Measurements from ENCODE around the gene ESRRA. TPM values are rescaled to one million over a fixed set of nuclear protein-coding genes. Genes with fewer than 3 reads are reported as not detected.

ESRRA gene
- total and polyA plus RNA-seq, 9 of the 15 experiments (the other 6 are each of a cell fraction or from before 2014, with no cell fraction given), result 0.27 to 89.7 (median 23.7) TPM

- in situ Hi-C loops (cut with MboI) (no loop called here), intact Hi-C loops (cut with micrococcal nuclease) (no loop called here)
- H4K20me1 ChIP-seq (replicated peaks; ENCODE audit: control insufficient read depth, insufficient read depth, low read length), result no peaks in the 10 kb centered on the region
- H3K9me1 ChIP-seq (ENCODE audit: control insufficient read depth, insufficient read depth, low read length), result no peaks in the 10 kb centered on the region
- H3K79me2 ChIP-seq (ENCODE audit: control insufficient read depth, insufficient read depth, low read length), result peaks cover 17% of the 10 kb centered on the region
- TF ChIP-seq HNRNPL (IDR thresholded peaks at IDR 0.05; ENCODE audit: low read depth, low read length) (no peak), ZKSCAN1 (IDR thresholded peaks at IDR 0.05; ENCODE audit: low read depth, low read length) (peak; percentile 38; the same call in 1 of the 2 replicates)
- 89% methylated on average over 10 of the region's 10 CpGs for WGBS (ENCODE audit: insufficient coverage, low coverage, missing lambda C conversion rate)
- peaks cover 62% of the 10 kb centered on the region; the same call in 2 of the 3 replicates for H3K36me3 ChIP-seq (ENCODE audit: control insufficient read depth, insufficient read depth, low read length)
- no peaks in the 10 kb centered on the region for H3K27me3 ChIP-seq (ENCODE audit: control insufficient read depth in 2 of 2, insufficient read depth in 2 of 2, low read length in 2 of 2)
- no peak for FAIRE-seq
- H2AFZ ChIP-seq (ENCODE audit: low read depth, low read length), result no peak overlapping the region
- H3K4me3 ChIP-seq, result no peak overlapping the region
- BruUV-seq (replicated peaks), result no TSS peak
- no peak for DNase-seq (ENCODE audit: extremely low read depth in 1 of 4, low spot score in 3 of 4)
- ATAC-seq, result no peak
- H3K4me2 ChIP-seq (ENCODE audit: insufficient read depth, low read length), result no peak overlapping the region
- ChIA-PET CTCF (ENCODE audit: low intra/inter-chr PET ratio) (no interaction called here), POLR2A (interaction anchor here (1.2 kb wide), 1 partner anchor 10 kb away, joined by 3 read pairs; no protein-coding TSS in a partner anchor)
- H3K27ac ChIP-seq (ENCODE audit: extremely low read depth, low read depth, low read length), result no peak overlapping the region
- H3K9me3 ChIP-seq (replicated peaks; ENCODE audit: control insufficient read depth, insufficient read depth, low read depth, low read length), result no peaks in the 10 kb centered on the region
- H3K9ac ChIP-seq (ENCODE audit: insufficient read depth in 1 of 2, low read depth in 2 of 2, low read length in 2 of 2), result 0 out of 4 replicates have a peak overlapping the region, but pooled peaks of 1 of the 2 experiments have one; percentile 22
- peaks cover 17 to 33% of the 10 kb centered on the region in 2 experiments for H3K4me1 ChIP-seq (replicated peaks in 1 of 2; ENCODE audit: control insufficient read depth in 2 of 2, insufficient read depth in 2 of 2, low read length in 2 of 2)
Measured at GRCh38 chr11:64362339-64362738, 57.0 kb downstream of the ESRRA start.

DNA sequence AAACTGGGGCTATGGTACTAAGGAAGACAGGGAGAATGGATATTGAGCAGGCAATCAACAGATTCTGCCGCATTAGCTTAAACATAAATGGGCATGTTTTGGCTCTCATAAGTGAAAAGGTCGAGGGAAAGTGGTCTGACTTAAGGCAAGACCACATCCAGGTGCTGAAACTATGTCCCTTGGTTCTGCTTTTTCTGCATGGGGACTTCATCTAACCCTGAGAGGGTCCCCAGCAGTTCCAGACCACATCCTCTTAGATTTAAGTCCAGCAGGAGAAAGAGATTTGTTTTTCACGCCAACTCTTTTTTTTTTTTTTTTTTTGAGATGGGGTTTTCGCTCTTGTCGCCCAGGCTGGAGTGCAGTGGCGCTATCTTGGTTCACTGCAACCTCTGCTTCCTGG, 59.1 kb downstream of the ESRRA start:
- CTCF ChIA-PET (ENCODE audit: low intra/inter-chr PET ratio), result no interaction called here

More for the DNA sequence above, 59.1 kb downstream of the ESRRA start:
- H3K9me1 ChIP-seq (ENCODE audit: control insufficient read depth, insufficient read depth, low read length), result no peaks in the 10 kb centered on the region
- H3K4me3 ChIP-seq, result no peak overlapping the region
- peaks cover 2 to 17% of the 10 kb centered on the region in 2 experiments; a peak in 2 of 5 replicates for H3K4me1 ChIP-seq (replicated peaks in 1 of 2; ENCODE audit: control insufficient read depth in 2 of 2, insufficient read depth in 2 of 2, low read length in 2 of 2)
- peaks cover 79% of the 10 kb centered on the region; the same call in 2 of the 3 replicates for H3K36me3 ChIP-seq (ENCODE audit: control insufficient read depth, insufficient read depth, low read length)
- intact Hi-C loops (cut with micrococcal nuclease), result no loop called here
- no peaks in the 10 kb centered on the region for H3K9me3 ChIP-seq (replicated peaks; ENCODE audit: control insufficient read depth, insufficient read depth, low read depth, low read length)
- in situ Hi-C loops (cut with MboI), result no loop called here
- H3K9ac ChIP-seq (ENCODE audit: insufficient read depth in 1 of 2, low read depth in 2 of 2, low read length in 2 of 2), result no peak overlapping the region
- H3K79me2 ChIP-seq (ENCODE audit: control insufficient read depth, insufficient read depth, low read length), result peaks cover 5% of the 10 kb centered on the region
- H3K27me3 ChIP-seq (ENCODE audit: control insufficient read depth in 2 of 2, insufficient read depth in 2 of 2, low read length in 2 of 2), result no peaks in the 10 kb centered on the region
- H3K27ac ChIP-seq (ENCODE audit: extremely low read depth, low read depth, low read length), result no peak overlapping the region
- no TSS peak for BruUV-seq (replicated peaks)
- FAIRE-seq (no peak), DNase-seq (ENCODE audit: extremely low read depth in 1 of 4, low spot score in 3 of 4) (no peak), ATAC-seq (no peak)
- POLR2A ChIA-PET, result interaction anchor here (0.6 kb wide), 1 partner anchor 969 kb away, joined by 4 read pairs; no protein-coding TSS in a partner anchor
- TF ChIP-seq CBX1 (IDR thresholded peaks at IDR 0.05; ENCODE audit: low read depth), result no peak
- no peak for TF ChIP-seq ZNF431 (CRISPR knock-in tag; IDR thresholded peaks at IDR 0.05)
- TF ChIP-seq ATF3 (IDR thresholded peaks at IDR 0.05), result no peak
- no peak for TF ChIP-seq ATF3 (CRISPR knock-in tag; conservative IDR thresholded peaks at IDR 0.05)
- no peak for TF ChIP-seq ZC3H11A (IDR thresholded peaks at IDR 0.05; ENCODE audit: low read depth, low read length)
- TF ChIP-seq ELF4 (CRISPR knock-in tag; IDR thresholded peaks at IDR 0.05), result no peak
- 81% methylated on average over 3 of the region's 6 CpGs for WGBS (ENCODE audit: insufficient coverage, low coverage, missing lambda C conversion rate)
- H4K20me1 ChIP-seq (replicated peaks; ENCODE audit: control insufficient read depth, insufficient read depth, low read length), result no peaks in the 10 kb centered on the region
- H2AFZ ChIP-seq (ENCODE audit: low read depth, low read length), result no peak overlapping the region
- H3K4me2 ChIP-seq (ENCODE audit: insufficient read depth, low read length), result no peak overlapping the region
